HFF-Myc (cell line): ENCODE results near the gene TCEAL9.
A peak's percentile ranks its signal among the peaks of the same experiment; 100 is the strongest.

Experiments
- DNase-seq: peaks from one replicate; pipeline ENCODE4 v3.0.0-alpha.2; 2011; ENCODE audit warnings: low read depth; ENCODE audit errors: extremely low read depth
- H3K4me3 ChIP-seq: replicated peaks from 2 replicates; pipeline ENCODE4 v1.5.1; 2011; ENCODE audit warnings: low read depth, mild to moderate bottlenecking, control low read depth, low read length
- CTCF ChIP-seq: IDR thresholded peaks from 2 replicates; pipeline ENCODE4 v1.5.1; 2012; ENCODE audit warnings: mild to moderate bottlenecking, low read depth, low read length, control low read depth; ENCODE audit errors: missing control alignments

Gene TCEAL9

DNA sequence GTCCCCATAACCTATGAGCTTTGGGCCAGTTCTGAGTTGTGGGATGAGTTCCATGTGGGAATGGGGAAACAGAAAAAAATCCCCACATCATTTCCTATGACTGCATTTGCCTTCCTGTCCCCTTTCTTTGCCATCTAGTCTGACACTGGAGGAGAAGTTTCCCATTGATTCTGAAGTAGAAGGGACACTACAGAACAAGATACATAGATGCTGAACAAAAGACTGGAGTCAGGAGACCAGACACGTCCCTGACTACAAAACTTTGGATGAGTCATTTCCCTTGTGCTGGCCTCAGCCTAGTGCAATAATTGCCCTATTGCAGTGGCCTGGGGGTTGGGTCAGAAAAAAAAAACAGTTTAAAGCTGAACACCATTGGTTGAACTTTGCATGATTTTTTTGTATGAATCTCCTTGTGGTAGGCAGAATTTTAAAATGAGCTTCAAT, 42.1 kb downstream of the TCEAL9 start:
- peak; percentile 59 for DNase-seq
- H3K4me3 ChIP-seq: no peak overlapping the region
- TF ChIP-seq CTCF: no peak

DNA sequence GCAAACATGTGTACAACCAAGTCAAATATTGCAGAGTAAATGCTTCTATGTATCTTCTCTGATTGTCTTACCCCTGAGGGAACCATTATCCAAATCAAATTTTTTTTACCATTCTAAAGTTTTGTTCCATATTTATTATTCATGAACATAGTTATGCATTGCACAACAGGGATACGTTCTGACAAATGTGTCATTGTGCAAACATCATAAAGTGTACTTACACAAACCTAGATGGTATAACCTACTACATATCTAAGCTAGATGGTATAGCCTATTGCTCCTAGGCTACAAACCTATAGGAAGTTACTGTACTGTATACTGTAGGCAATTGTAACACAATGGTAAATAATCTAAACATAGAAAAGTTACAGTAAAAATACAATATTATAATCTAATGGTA, 43.4 kb downstream of the TCEAL9 start:
- no peak overlapping the region for H3K4me3 ChIP-seq
- TF ChIP-seq CTCF: no peak
- no peak for DNase-seq

DNA sequence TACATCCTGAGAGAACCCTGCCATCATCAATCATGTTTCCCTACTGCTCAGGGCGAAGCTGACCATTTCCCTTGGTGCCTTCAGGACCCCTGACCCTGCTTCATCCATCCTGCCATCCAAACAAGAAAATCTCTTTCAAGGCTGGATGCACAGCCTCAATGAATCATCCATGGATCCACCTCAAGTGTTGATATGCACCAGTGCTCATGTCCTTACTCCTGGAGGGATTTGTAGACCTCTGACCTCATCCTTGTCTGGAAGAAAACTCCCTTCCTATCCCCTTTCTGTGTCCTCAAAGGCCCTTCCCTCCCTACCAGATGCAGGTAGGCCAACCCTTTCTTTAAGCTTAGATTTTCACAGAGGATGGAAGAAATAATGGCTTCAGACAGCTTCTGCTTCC, 44.6 kb downstream of the TCEAL9 start:
- no peak overlapping the region for H3K4me3 ChIP-seq
- no peak for TF ChIP-seq CTCF
- DNase-seq: no peak

GRCh38 chrX:103404231-103405008, 48.1 kb downstream of the TCEAL9 start:
- DNase-seq: peak; percentile 75
- no peak for TF ChIP-seq CTCF

DNA sequence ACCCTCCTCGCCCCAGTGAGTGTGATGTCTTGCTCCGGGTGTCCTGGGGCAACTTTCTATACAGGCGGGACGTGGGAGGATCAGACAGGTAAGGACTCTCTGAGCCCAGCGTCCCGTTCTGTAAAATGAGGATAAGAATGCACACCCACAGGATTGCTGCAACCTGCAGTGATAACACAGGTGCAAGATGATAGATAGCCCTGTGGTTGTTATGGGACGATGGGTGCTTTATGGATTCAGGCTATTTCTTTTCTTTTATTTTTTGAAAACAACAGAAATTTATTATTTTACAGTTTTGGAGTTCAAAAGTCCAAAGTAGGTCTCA, 48.7 kb downstream of the TCEAL9 start:
- no peak for TF ChIP-seq CTCF
- H3K4me3 ChIP-seq: peak overlapping the region; percentile 66
- no peak for DNase-seq

More at GRCh38 chrX:103404231-103405008, 48.1 kb downstream of the TCEAL9 start:
- peak overlapping the region; percentile 66 for H3K4me3 ChIP-seq

DNA sequence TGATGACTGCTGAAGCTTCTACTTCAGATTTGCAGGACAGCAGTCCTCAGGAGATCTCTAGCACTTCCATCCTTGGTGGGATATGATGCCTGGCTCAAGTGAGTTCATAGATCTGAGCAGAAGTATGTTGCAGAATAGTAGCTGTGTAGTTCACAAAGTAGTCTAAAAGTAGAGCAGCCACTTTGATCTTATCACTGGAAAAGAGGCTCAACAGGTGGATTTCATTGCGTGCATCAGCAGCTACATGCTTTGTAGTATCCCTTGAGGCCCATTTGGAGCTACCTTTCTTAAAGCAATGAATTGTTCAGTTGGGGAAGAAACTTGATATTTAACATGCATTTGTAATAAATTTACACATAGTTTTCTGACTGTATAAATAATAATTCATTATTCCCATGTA, 50.0 kb downstream of the TCEAL9 start:
- no peak overlapping the region for H3K4me3 ChIP-seq
- DNase-seq: no peak
- TF ChIP-seq CTCF: no peak

DNA sequence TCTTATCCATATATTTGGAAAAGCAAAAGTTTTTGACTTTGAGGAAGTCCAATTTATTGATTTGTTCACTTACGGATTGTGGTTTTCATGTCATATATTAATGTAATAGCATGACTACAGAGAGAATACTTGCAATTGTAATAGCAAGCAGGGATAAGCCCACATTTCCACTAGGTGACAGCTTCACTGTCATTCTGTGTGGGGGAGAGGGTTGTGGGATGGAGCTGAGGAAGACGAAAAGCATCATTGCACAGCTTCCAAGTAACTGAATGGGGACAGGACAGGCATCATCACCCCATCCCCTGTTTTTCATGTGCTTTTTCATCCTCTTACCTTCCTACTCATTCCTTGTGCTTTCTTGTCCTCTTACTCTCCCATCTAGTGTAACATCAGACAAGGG, 51.5 kb downstream of the TCEAL9 start:
- no peak for TF ChIP-seq CTCF
- DNase-seq: no peak
- H3K4me3 ChIP-seq: no peak overlapping the region
